Duodenal mucosa (tissue), 2 donors: Measurements from ENCODE around the gene SAMD4B.
A peak's percentile ranks its signal among the peaks of the same experiment; 100 is the strongest.

Source experiments
- H3K27ac ChIP-seq: one replicate; pipeline ENCODE4 v1.7.0; 2013; ENCODE audit warnings: low read depth, low read length
- H3K27me3 ChIP-seq, 2 donors: one replicate each; pipeline ENCODE4 v1.7.0; 2013; ENCODE audit warnings: low read length in 2 of 2, control low read depth in 1 of 2; ENCODE audit not compliant: insufficient read depth in 2 of 2, control insufficient read depth in 1 of 2
- H3K36me3 ChIP-seq, 2 donors: one replicate each; pipeline ENCODE4 v1.7.0; 2013; ENCODE audit warnings: low read length in 2 of 2, control low read depth in 1 of 2; ENCODE audit not compliant: insufficient read depth in 2 of 2, control insufficient read depth in 1 of 2
- H3K4me1 ChIP-seq, 2 donors: one replicate each; pipeline ENCODE4 v1.7.0; 2013; ENCODE audit warnings: low read length in 2 of 2, control low read depth in 1 of 2; ENCODE audit not compliant: insufficient read depth in 2 of 2, control insufficient read depth in 1 of 2
- H3K4me3 ChIP-seq, 2 donors: one replicate each; pipeline ENCODE4 v1.7.0; 2013; ENCODE audit warnings: low read length in 2 of 2, low read depth in 1 of 2
- H3K9ac ChIP-seq, 2 donors: one replicate each; pipeline ENCODE4 v1.7.0; 2013; ENCODE audit warnings: low read length in 2 of 2, low read depth in 1 of 2
- H3K9me3 ChIP-seq, 2 donors: one replicate each; pipeline ENCODE4 v1.7.0; 2013; ENCODE audit warnings: low read length in 2 of 2, control low read depth in 1 of 2; ENCODE audit not compliant: control insufficient read depth in 1 of 2

SAMD4B gene

DNA sequence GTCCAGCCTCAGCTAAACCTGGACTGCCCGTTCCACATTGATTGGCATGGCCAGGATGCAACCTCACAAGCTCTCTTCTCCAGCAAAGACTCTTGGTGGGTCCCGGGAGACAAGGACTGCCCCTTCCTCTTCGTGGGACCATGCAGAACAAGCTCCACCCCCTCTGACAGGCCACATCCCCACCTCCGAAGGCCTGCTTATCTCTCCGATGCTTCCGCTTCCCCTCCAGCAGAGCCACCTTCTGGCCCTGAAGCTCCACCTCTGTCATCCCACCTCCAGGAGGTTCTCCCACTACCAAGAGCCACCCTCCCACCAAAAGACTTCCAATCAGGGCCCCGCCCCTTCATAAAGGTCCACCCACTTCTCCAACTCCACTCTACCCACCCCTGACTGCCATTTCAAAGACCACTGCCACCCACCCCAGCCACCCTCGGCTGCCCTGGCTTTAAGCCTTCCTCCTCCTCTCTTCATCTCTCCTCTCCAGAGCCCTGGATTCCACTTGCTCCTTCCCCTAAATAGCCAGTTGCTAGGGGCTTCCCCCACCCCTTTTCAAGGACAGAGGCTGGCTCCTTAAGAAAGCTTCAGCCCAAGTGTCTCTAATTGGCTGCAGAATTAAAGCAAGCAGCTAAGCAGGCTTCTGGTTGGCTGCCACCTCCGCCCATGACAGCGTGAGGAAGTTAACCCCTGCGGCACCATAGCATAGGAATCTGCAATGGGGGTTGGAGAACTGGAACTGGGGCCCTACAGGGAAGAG is 31.5 kb upstream of the SAMD4B start:
- H3K9ac ChIP-seq, result no peak overlapping the region
- no peak overlapping the region for H3K4me3 ChIP-seq
- H3K4me1 ChIP-seq, result peaks cover 0 to 6% of the 10 kb centered on the region in 2 donors
- no peaks in the 10 kb centered on the region for H3K9me3 ChIP-seq
- no peak overlapping the region for H3K27ac ChIP-seq
- H3K27me3 ChIP-seq, result peaks cover 16 to 19% of the 10 kb centered on the region in 2 donors
- H3K36me3 ChIP-seq, result no peaks in the 10 kb centered on the region

DNA sequence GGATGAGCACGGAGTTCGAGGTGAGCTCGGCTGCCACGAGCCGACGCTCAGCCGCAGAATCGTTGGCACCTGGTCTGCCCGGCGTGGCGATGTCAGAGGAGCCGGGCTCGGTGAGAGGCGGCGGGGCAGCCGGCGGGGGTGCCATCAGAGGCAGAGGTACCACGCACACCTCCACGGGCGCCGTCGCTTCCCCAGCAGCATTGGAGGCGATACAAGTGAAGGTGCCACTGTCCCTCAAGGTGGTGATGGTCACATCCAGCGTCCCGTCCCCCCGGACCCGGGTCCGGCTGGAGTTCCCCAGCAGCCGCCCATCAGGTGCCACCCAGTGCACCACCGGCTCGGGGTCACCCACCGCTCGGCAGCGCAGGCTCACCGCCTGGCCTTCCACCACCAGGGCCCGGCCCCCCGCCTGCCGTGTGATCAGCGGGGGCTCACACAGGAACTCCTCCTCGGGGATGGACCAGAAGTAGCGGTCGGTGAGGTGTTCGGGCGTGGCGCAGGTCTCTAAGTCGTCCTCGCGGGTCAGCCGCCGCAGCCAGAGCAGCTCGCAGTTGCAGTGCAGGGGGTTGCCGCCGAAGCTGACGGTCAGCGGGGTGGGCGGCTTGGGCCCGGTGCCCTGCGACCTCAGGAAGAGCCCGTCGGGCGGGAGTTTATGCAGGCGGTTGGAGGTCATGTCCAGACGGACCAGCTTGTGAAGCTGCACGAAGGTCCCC is 28.0 kb upstream of the SAMD4B start:
- Histone ChIP-seq H3K27ac (no peak overlapping the region), H3K27me3 (no peaks in the 10 kb centered on the region), H3K36me3 (no peaks in the 10 kb centered on the region), H3K4me3 (no peak overlapping the region), H3K9me3 (no peaks in the 10 kb centered on the region), H3K4me1 (no peaks in the 10 kb centered on the region), H3K9ac (no peak overlapping the region)

- Histone ChIP-seq H3K4me3 (no peak overlapping the region), H3K9me3 (no peaks in the 10 kb centered on the region), H3K36me3 (no peaks in the 10 kb centered on the region), H3K27me3 (peaks cover 0 to 5% of the 10 kb centered on the region in 2 donors), H3K4me1 (peaks cover 0 to 4% of the 10 kb centered on the region in 2 donors), H3K9ac (no peak overlapping the region), H3K27ac (no peak overlapping the region)
These were observed 26.3 kb upstream of the SAMD4B start for GRCh38 chr19:39315933-39316332.

DNA sequence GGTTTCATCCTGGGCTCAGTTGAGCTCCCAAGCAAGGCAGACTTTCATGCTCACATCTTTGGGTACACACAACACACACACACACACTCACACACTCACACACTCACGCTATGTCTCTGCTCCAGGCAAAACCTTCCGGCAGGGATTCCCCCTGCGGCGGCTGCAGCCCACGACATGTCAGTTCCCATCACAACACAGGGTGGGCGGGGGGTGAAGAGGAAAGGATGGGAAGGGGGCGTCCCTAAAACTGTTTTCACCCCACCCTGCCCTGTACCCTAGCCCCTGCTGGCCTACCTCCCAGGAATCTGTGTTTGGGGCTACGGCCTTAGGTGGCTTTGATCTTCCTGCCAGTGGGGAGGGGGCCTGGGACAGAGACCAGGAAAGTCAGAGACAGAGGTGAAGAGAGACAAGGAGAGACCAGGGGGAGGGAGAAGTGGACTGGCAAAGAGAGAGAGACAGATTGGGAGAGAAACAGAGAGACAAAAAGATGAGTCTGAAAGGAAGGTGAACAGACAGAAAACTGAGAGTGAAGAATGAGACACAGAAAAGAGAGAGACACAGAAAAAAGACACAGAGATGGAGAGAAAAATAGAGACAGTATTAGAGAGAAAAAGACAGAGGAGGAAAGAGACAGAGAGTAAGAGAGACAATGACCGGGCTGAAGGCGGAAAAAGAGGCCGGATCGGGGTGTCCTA is 25.4 kb upstream of the SAMD4B start:
- Histone ChIP-seq H3K9ac (no peak overlapping the region), H3K4me3 (no peak overlapping the region), H3K9me3 (no peaks in the 10 kb centered on the region), H3K27me3 (peaks cover 0 to 9% of the 10 kb centered on the region in 2 donors), H3K4me1 (peaks cover 0 to 4% of the 10 kb centered on the region in 2 donors), H3K27ac (no peak overlapping the region), H3K36me3 (no peaks in the 10 kb centered on the region)

DNA sequence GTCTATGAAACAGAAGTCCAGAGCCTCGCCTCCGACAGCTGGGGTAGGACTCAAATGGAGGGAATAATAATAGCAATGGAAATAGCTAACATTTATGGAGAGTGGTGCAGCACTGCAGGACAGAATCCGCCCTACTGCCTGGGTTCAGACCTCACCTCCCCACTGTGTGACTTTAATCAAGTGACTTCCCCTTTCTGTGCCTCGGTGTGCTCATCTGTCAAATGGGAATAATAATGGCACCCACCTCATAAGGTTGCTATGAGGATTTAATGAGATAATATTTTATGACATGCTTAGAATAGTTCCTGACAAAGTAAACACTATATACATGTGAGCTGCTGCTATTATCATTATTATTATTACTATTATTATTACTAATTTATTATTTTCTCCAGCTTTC is 24.7 kb upstream of the SAMD4B start:
- Histone ChIP-seq H3K9ac (no peak overlapping the region), H3K36me3 (no peaks in the 10 kb centered on the region), H3K4me1 (peaks cover 0 to 4% of the 10 kb centered on the region in 2 donors), H3K27me3 (peaks cover 0 to 9% of the 10 kb centered on the region in 2 donors), H3K9me3 (no peaks in the 10 kb centered on the region), H3K27ac (no peak overlapping the region), H3K4me3 (no peak overlapping the region)

DNA sequence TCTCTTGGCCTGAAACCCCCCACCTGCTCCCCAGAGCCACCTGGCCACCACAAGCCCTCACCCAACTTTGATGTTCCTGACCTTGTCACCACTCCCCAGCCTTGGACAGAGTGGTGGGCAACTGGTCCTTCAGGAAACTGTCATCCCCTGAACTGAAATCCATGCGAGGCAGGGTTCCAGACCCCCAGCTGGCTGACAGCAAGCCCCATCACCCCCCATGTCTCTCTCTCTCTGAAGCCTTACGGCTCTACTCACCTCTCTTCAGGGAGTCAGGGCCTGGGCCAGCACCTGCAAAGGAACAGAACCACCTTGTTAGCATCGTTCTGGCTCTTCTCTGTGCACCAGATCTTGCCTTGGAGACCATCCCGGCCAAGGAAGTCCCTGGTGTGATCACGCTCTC is 24.1 kb upstream of the SAMD4B start:
- Histone ChIP-seq H3K36me3 (no peaks in the 10 kb centered on the region), H3K9me3 (no peaks in the 10 kb centered on the region), H3K4me1 (peaks cover 0 to 4% of the 10 kb centered on the region in 2 donors), H3K27me3 (peaks cover 0 to 9% of the 10 kb centered on the region in 2 donors), H3K4me3 (no peak overlapping the region), H3K27ac (no peak overlapping the region), H3K9ac (no peak overlapping the region)

DNA sequence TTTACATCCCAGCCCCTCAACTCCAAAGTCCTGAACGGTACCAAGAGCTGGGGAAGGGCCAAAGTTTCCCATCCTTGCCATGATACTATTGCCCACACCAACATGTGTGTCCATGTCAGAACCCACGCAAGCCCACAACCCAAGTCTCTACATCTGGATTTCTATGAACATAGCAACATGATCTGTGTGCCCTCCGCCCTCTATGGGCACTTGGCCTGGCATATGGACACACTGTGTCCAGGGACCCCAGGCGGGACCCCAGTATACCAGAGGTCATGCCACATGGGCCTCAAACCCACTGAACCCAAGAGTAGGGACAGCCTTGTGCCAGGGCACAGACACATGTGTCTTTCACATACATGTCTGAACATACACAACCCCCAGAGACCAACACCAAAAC is 23.5 kb upstream of the SAMD4B start:
- peaks cover 0 to 9% of the 10 kb centered on the region in 2 donors for H3K27me3 ChIP-seq
- no peak overlapping the region for H3K27ac ChIP-seq
- H3K4me1 ChIP-seq, result peaks cover 0 to 4% of the 10 kb centered on the region in 2 donors
- H3K4me3 ChIP-seq, result no peak overlapping the region
- H3K9me3 ChIP-seq, result no peaks in the 10 kb centered on the region
- no peak overlapping the region for H3K9ac ChIP-seq
- no peaks in the 10 kb centered on the region for H3K36me3 ChIP-seq

GRCh38 chr19:39319098-39319891 is 22.9 kb upstream of the SAMD4B start:
- no peaks in the 10 kb centered on the region for H3K36me3 ChIP-seq
- H3K9me3 ChIP-seq, result no peaks in the 10 kb centered on the region
- peaks cover 0 to 4% of the 10 kb centered on the region in 2 donors for H3K4me1 ChIP-seq
- no peak overlapping the region for H3K27ac ChIP-seq
- H3K4me3 ChIP-seq, result no peak overlapping the region
- no peak overlapping the region for H3K9ac ChIP-seq
- H3K27me3 ChIP-seq, result peaks cover 0 to 9% of the 10 kb centered on the region in 2 donors

DNA sequence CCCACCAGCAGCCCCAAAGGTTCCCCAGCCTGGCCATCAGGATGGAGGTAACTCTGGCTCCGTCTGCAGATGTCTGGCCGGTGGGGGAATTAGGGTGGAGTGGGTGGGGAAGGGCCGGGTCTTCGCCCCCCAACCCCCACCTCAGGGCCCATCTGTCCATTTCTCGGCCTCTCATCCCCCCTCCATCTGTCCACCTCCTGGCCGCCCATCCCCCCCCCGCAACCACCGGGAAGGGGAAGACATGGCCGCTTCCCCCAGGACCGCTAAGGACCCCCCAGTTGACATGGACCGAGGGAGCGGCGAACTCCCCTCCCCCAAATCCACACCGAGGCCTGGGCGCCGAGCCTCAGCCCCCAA is 22.4 kb upstream of the SAMD4B start:
- H3K9ac ChIP-seq, result peak overlapping the region in 1 of 2 donors; percentile 39
- H3K4me3 ChIP-seq, result peak overlapping the region; percentile 68 to 69

More for the DNA sequence above, 22.4 kb upstream of the SAMD4B start:
- Histone ChIP-seq H3K27ac (no peak overlapping the region), H3K9me3 (no peaks in the 10 kb centered on the region), H3K36me3 (no peaks in the 10 kb centered on the region), H3K4me1 (peaks cover 0 to 4% of the 10 kb centered on the region in 2 donors), H3K27me3 (peaks cover 0 to 9% of the 10 kb centered on the region in 2 donors)
